ENCODE data around the gene MOV10L1. TPM values are rescaled to one million over a fixed set of nuclear protein-coding genes. Genes with fewer than 3 reads are reported as not detected.

MOV10L1 gene
- polyA plus RNA-seq, 3 donors = 0.18 to 0.35 TPM; not detected in 1

GRCh38 chr22:50129121-50129736 lies 39.4 kb downstream of the MOV10L1 start:
- Histone ChIP-seq H3K4me2 (replicated peaks; ENCODE audit: extremely low read depth, low read length, poor library complexity, severe bottlenecking) (no peak overlapping the region), H4K20me1 (ENCODE audit: insufficient read depth, low read length) (no peaks in the 10 kb centered on the region), H3K9ac (ENCODE audit: insufficient read depth, low read length, poor library complexity, severe bottlenecking) (no peak overlapping the region), H3K36me3 (replicated peaks in 1 of 2; ENCODE audit: control insufficient read depth in 1 of 2, insufficient read depth in 2 of 2, low read length in 2 of 2) (no peaks in the 10 kb centered on the region), H3K27me3 (ENCODE audit: control insufficient read depth in 2 of 2, insufficient read depth in 2 of 2, low read length in 2 of 2) (no peaks in the 10 kb centered on the region), H3K79me2 (ENCODE audit: insufficient read depth, low read length) (no peaks in the 10 kb centered on the region), H3K27ac (ENCODE audit: low read depth in 1 of 2, low read length in 2 of 2) (no peak overlapping the region), H3K4me3 (replicated peaks in 1 of 3; ENCODE audit: low read depth in 2 of 3, low read length in 3 of 3) (no peak overlapping the region), H2AFZ (ENCODE audit: insufficient read depth, low read depth, low read length, poor library complexity, severe bottlenecking) (no peak overlapping the region), H3K9me3 (replicated peaks in 1 of 2; ENCODE audit: control insufficient read depth in 1 of 2, insufficient read depth in 1 of 2, low read length in 2 of 2) (peaks cover 0 to 3% of the 10 kb centered on the region in 2 donors), H3K4me1 (ENCODE audit: control insufficient read depth in 1 of 2, insufficient read depth in 2 of 2, low read length in 2 of 2) (no peaks in the 10 kb centered on the region)
- Mint-ChIP-seq H3K36me3 (no peaks in the 10 kb centered on the region), H3K9me3 (peaks cover 0 to 8% (median 2%) of the 10 kb centered on the region in 7 donors), H3K27ac (no peak overlapping the region), H3K4me1 (peaks cover 4% of the 10 kb centered on the region), H3K27me3 (ENCODE audit: low read depth in 3 of 3) (peaks cover 1 to 4% (median 2%) of the 10 kb centered on the region in 3 donors), H3K4me3 (no peak overlapping the region)
- TF ChIP-seq CTCF (IDR thresholded peaks at IDR 0.05) = no peak
- DNase-seq = no peak
- intact Hi-C loops (cut with micrococcal nuclease) = no loop called here
- 100% methylated on average over 5 of the region's 10 CpGs for WGBS (ENCODE audit: insufficient coverage)

GRCh38 chr22:50131894-50132293 lies 42.1 kb downstream of the MOV10L1 start:
- Histone ChIP-seq H2AFZ (ENCODE audit: insufficient read depth, low read depth, low read length, poor library complexity, severe bottlenecking) (no peak overlapping the region), H3K9ac (ENCODE audit: insufficient read depth, low read length, poor library complexity, severe bottlenecking) (no peak overlapping the region), H3K27me3 (ENCODE audit: control insufficient read depth in 2 of 2, insufficient read depth in 2 of 2, low read length in 2 of 2) (no peaks in the 10 kb centered on the region), H3K4me3 (replicated peaks in 1 of 3; ENCODE audit: low read depth in 2 of 3, low read length in 3 of 3) (no peak overlapping the region), H3K79me2 (ENCODE audit: insufficient read depth, low read length) (no peaks in the 10 kb centered on the region), H3K4me2 (replicated peaks; ENCODE audit: extremely low read depth, low read length, poor library complexity, severe bottlenecking) (no peak overlapping the region), H3K9me3 (replicated peaks in 1 of 2; ENCODE audit: control insufficient read depth in 1 of 2, insufficient read depth in 1 of 2, low read length in 2 of 2) (peaks cover 0 to 3% of the 10 kb centered on the region in 2 donors), H4K20me1 (ENCODE audit: insufficient read depth, low read length) (no peaks in the 10 kb centered on the region), H3K4me1 (ENCODE audit: control insufficient read depth in 1 of 2, insufficient read depth in 2 of 2, low read length in 2 of 2) (no peaks in the 10 kb centered on the region), H3K27ac (ENCODE audit: low read depth in 1 of 2, low read length in 2 of 2) (no peak overlapping the region), H3K36me3 (replicated peaks in 1 of 2; ENCODE audit: control insufficient read depth in 1 of 2, insufficient read depth in 2 of 2, low read length in 2 of 2) (no peaks in the 10 kb centered on the region)
- Mint-ChIP-seq H3K27me3 (ENCODE audit: low read depth in 3 of 3) (peaks cover 2 to 4% (median 2%) of the 10 kb centered on the region in 3 donors), H3K9me3 (peaks cover 0 to 6% (median 2%) of the 10 kb centered on the region in 7 donors), H3K27ac (no peak overlapping the region), H3K4me1 (no peaks in the 10 kb centered on the region), H3K36me3 (no peaks in the 10 kb centered on the region), H3K4me3 (no peak overlapping the region)
- 100% methylated on average over 3 of the region's 4 CpGs for WGBS (ENCODE audit: insufficient coverage)
- no peak for DNase-seq
- intact Hi-C loops (cut with micrococcal nuclease) = no loop called here
- TF ChIP-seq CTCF (IDR thresholded peaks at IDR 0.05) = no peak

Measured in CD14-positive monocyte (primary cell).